ENCODE results near the gene TMEM88.

TMEM88 gene

DNA sequence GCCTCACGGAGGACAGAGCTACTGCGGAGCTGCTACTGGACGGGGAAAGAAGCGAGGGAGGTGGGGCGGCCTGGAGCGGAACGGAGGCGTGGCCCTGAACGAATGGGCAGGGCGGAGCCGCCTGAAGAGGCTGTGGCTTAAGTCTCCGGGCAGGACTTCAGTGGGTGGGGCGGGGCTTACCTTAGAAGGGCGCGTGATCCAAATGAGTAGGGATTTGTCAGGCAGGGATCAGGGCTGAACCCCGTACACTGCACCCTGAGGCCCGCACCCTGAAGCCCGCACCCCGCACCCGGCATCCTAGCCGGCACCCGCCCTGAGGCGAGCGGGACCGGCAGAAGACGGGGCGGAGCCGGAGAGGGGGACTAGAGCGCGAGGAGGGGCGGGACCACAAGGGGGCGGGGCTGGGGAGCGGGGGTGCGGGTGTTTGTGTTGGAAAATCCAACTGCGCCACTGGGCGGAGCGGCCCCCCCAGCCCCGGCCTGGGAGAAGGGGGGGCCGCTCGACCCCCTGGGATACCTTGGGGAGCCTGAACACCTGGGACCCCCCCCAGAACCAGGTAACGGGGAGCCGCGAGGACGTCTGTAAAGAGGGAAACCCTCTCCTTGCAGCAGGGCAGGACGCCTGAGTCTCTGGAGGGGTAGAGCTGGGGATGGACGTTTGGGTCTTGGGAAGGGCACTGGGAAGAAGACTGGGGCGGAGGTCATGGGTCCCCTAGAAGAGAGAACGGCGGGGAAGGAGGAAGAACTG lies 20.9 kb upstream of the TMEM88 start, which contains the start of gene KDM6B:
KDM6B (plus strand) TSS at position 423 of the 747 bp plus-strand sequence. CDS start 11,338 bp downstream, outside the sequence.
- peak; percentile 82 to 84 for DNase-seq

DNA sequence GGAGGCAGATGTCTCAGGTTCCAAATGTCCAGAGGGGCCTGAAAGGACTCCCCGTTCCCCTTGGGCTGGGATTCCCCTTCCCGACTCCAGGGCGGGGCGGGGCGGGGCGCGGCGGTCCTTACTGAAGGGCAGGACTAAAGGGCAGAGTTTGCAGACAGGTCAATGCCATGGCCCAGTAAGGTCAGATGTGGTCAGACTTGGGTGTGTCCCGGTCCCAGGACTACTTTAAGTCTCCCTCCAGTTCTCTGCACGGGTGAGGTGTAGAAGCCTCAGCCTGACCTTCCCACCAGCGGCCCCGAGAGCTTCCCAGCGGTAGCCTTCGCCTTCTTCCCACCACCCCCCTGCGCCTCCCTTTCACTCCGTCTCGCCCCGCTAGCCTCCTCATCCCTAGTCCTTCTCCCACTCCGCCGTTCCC lies 20.3 kb upstream of the TMEM88 start:
- DNase-seq = peak in 1 of 2 experiments; percentile 47

DNA sequence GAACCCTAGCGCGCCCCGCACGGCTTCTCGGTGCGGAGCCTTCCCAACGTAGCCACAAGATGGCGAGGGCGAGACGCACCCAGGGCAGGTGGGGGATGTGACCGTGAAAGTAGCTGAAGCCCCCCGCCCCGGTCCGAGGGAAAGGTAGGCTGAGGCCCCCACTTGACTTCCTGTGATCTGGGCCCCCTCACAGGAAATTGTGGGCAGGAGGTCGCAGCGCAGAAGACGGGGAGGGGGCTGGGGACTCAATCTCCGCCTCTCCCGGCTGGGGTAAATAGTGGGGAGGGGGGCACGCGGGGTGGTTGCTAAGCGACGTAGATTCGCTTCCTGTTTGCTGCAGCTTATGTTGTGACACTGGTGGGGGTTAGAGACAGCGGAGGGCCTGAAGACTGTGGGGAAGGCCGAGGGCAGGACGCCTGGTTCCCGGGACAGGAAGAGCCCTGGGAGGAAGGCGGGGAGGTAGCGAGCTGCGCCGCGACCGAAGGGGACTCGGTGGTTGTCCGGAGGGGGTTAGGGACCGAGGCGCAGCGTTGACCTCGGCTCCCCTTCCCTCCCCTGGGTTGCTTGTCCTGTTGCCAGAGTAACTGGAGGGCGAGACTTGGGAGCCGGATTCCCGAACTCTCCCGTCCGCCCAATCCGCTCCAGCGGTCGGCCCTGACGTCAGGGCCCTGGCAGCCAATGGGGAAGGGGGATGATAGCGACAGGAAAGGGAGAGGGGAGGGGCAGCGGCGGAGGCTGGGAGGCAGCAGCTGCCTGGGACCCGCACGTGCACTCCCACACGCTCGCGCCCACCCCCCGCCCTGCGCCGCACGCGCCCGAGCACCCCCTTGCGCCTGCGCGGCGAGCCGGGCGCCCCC lies 19.7 kb upstream of the TMEM88 start:
- DNase-seq = peak; percentile 88 to 92

DNA sequence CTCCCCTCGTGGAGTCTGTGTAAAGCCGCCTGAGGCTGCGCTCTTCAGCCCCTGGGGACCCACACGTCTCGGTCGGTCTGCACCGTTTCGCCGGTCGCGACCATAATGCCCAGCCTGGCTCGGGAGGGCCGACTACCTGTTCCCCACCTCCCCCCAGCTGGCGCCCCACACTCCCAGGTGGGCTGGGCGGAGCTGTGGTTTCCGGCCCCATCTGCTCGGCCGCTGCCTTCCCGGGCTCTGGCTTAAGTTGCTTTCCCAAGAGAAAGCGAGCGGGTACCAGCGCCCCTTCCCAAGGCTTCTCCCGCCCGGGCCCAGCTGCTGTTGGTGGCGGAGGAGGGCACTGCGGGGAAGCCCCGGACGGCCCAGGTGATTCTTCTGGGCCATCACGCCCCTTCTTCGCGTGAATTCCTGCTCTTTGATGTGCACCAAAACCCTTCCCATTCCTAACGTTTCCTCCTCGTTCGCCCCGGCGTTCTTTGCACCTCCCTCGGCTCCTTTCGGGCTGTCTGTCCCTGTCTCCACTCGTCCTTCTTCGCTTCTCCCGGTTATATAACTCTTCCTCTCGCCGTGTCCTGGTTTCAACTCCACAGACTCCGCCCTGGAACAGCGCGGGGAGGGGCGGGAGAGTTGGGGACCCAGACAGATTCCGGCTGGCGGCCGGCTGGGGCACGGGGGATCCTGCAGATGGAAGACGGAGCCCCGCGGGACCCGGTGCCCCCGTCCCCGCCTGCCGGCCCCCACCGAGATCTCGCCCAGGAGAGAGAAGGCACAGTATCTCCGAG lies 18.9 kb upstream of the TMEM88 start:
- peak in 1 of 2 experiments; percentile 51 for DNase-seq

DNA sequence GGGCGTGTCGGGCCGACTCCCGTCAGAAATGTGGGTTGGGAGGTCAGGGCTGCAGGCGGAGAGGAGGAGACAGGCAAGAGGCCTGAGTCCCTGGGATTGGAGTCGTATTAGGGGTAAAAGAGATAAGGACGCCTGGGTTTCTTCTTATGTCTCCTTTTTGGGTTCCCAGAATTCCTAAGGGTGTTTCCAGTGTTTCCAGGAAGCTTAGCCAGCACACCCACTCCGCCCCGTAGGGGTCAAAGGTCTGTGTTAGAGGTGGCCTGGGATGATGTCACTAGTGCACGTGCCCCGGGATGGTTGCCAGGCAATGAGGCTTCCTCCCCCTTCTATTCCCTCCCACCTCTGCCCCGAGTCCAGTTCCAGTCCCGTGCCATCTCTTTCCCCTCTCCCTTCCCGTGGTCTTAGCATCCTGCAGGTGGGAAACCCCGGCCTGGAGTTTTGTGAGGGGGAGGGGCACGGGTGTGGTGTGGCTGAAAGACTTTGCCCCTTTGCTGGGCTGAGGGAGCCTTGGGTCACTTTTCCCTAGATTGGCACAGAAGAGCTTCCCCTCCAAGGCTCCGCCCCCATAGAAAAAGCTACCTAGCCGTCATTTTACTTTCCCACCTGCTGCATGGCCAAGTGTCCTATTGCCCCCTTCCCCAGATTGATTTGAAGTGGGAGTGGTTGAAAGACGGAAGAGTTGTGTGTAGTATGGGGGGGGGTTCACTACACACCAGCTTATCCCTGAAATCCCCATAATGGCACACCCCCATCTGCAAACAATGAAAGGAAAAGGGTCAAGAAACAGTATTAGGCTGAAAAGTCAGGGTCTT lies 18.1 kb upstream of the TMEM88 start:
- peak; percentile 55 to 73 for DNase-seq

DNA sequence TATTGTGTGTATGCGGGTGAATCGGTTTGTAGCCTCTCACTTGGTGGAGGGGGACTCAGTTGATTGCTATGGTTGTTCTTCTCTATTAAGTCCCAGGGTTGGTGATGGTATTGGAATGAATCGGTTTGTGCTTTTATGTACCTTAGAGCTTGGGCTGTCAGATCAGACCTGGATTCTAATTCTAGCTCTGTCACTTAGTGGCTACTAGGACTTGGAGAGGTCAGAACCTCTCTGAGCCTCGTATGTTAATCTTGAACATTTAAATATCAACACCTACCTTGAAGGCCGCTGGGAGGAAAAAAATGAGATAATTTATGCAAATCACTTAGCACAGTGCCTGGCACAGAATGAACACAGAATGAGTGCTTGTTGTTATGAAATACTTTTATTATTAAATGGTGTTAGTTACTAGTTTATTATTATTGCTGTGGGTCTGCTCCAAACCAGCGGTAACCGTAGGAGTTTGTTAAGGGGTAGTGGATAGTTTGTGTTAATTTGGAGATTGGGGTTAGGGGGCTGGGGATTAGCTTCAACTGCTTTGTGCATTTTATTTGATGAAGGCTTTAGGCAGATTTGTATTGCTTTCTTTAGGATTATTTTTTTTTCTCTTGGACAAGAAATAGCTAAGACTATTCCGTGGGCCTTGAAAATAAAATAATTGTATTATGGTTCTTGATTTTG lies 17.3 kb upstream of the TMEM88 start:
- DNase-seq = no peak

DNA sequence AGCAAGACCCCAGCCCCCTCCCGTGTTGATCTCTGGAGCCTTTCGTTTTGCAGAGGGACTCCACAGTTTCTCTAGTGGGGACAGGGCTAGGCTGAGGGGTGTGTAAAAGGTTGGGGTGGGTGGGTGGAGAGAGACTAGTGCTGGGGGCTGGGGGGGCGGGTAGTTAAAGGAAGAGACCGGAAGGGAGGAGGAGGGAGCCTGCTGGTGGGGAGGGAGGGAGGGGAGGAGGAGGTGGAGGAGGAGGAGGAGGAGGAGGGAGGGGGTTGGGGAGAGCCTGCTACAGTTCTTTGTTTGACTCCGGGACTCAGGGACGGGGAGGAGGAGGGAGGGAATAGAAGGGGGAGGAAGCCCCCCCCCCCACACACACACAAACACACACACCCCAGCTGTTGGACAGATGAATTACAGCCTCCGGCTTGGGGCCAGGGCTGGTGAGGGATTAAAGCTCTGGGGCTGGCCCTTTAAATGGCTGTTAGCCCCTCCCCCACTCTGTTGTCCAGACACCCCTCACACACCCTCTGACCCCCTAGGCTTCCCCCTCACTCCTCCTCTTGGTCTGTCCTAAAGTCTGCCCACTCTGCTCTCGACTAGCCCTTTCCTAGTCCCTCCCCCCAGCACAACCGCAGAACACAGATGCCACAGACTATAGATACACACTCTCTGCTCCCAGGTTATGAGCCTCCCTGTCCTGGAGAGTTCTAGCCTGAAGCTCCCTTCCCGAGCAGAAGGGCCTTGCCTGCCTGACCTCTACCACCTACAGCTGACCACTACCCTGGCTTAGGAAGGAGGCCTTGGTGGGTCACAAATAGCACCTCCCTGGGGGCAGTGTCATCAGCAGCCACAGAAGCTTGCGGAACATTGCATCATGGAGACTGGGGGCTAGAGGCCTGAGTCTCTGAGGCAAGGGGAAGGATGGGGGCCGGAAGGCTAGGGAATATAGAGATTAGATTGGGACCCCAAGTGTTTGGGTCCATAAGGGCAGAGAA lies 16.5 kb upstream of the TMEM88 start:
- peak in 1 of 2 experiments; percentile 62 for DNase-seq

DNA sequence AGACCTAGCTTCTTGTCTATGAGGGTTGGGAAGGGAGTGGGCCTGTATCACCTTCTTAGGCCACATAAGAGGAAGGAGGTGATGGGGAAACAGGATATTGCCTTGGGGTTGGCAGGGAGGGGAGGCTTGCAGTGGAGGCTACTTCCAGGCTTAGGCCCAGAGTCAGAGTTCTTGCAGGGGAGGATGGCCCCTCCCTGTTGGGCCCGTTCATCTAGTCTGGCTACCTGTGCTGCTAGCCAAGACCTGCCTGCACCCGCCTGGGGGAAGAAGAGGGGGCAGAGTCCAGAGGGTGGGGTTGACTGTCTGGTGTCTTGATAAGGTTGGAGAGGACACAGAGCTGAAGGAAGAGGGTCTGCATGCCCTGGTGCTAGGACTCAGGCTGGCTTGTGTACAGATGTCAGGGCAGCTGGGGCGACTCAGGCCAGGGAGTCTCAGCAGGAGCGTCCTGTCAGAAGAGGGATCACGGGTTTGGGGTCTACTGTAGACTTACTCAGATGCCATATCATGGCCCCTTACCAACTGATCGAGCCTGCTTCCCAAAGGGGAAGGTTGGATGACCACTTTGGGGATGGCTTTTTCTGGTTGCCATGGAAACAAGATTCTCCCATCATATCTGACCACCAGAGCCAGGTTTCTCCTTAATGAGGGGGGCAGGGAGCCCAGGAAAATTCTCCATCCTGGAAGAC lies 15.5 kb upstream of the TMEM88 start:
- no peak for DNase-seq

DNA sequence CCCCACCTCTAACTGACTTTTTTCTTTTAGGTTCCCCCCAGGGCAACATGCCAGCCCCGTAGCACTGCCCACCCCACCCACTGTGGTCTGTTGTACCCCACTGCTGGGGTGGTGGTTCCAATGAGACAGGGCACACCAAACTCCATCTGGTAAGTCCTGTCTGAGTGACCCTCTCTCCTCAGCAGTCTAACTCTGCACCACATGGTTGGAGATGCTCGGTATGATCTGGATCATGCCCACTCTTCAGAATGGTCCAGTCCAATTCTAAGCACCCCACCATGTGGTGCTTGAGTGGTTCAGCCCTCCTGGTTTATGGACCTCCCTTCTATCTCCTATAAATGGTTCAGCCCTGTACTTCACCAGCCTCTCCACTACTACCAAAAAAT lies 15.0 kb upstream of the TMEM88 start:
- no peak for DNase-seq

DNA sequence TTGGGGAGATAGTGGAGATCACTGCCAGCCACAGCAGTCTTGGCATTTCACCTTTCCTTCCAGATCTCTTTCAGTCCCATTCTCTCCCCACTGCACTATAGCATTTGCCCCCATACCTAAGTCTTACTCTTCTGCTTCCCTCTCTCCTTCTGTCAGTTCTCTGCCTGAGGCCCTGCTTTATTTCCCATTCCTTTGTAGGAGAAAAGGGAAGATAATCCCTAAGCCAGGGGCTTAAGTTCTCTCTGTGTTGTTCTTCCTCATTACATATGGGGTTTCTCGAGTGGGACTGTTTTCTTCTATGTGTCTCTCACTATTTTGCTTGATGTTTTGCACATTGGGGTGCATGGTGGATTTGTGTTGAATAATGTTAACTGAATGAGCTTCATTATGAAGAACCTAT lies 14.4 kb upstream of the TMEM88 start:
- DNase-seq = no peak

DNA sequence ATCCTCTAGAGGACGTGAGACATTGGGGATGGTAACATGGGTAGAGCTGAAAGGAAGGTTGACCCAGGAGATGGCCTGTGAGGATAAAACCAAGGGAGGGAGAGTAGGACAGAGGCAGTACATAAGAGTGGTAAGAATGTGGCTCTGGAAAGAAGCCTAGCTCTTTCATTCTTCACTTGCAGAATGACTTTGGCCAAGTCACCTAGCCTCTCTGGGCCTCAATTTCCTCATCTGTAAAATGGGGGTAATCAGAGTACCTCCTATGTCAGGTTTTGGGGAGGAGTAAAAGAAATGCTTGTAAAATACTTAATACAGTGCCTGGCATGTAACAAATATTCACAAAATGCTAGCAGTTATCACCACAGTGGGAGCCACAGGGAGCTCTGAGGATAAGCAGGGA lies 14.0 kb upstream of the TMEM88 start:
- DNase-seq = no peak

DNA sequence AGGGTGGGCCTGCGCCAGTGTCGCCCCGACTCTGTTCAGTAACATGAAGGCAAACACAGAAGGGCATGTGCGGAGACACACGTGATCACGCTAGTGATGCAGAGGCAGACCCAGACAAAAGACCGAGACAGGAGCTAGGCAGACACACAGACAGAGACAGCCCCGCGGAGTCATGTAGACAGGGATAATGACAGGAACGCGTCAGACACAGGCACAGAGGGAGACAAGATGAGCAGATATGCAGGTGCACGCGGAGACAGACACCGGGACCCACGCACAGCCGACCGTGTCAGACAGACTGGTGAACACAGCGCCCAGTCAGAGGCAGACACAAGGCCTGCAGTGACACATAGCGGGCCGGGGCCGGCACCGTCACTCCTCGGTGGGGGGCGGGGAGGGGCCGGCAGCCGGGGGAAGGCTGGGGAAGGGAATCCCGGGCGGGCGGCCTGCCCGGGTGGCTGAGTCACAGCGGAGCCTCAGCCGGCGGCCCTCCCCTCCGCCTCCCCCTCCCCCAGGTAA lies 13.4 kb upstream of the TMEM88 start:
- DNase-seq = peak; percentile 93 to 97

DNA sequence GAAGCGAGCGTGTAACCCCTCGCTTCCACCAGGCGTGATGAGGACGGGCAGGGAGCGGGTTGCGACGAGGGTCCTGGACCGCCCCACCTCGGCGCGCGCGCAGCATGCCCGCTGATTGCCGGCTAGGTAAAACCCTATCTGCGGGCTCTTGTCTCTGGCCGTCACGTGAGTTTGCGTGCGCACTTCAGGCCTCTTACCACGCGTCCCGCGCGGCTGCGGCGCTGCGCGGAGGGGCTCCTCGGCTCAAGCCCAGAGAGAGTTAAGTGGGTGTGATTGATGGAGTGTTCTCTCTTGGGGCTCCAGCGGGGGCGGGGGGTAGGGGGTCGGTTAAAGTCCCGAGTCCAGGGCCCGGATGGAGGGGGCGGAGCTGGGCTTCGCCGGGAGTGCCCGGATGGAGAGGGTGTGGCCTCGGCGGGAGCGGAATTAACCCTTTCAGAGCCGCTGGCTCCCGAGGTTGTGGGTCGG lies 12.9 kb upstream of the TMEM88 start:
- peak; percentile 83 to 86 for DNase-seq

DNA sequence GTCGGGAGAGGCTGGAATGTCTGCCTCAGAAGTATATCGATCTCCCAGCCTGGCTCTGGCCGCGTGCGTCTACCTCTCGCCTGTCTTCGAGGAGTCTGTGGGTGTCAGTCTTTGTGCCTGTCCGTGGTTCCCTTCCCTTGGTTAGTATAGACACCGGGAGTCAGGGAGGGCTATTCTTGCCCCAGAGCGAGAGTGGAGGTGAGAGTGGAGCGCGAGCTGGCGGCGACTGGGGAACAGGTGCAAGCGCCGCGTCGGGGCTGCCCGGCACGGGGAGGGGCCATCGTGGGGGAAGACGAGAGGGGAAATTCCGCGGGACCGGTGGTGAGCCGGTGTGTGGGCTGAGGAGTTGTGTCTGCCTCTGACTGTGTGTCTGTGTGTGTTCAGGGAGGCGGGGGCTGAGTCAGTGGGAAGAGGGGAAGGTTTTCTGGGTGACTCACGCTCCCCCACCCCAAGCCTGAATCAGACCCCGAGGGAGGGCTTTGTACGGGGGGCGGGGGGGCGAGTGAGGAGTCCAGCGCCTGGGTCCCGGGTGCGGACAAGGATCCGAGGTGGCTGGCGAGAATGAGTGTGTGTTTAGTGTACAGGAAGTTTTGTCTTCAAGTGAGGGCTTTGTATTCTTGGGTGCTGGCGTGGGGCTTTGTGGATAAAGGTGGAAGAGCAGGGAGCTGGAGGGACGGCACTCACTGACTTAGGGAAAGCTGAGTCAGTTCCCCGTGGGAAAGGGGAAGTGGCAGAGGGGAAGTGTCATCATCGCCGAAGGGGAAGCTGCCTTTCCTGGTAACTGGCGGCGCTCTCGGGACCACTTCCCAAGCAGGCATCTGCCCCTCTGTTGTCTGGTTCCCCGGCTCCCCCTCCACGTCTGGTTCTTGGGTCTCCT lies 12.2 kb upstream of the TMEM88 start:
- DNase-seq = peak; percentile 94 to 99

DNA sequence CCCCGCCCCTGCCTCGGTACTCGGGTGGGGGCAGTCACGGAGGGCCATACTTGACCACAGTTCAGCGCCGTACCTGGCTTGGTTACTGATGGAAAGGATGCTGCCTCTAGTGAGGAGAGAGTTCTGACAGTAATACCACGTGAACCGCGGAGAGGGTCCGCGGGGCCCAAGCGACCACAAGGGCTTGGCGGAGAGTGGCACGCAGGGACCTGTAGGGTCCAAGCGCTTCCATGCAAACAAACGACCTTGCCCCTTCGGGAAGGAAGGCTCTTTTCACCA lies 11.7 kb upstream of the TMEM88 start:
- no peak for DNase-seq

DNA sequence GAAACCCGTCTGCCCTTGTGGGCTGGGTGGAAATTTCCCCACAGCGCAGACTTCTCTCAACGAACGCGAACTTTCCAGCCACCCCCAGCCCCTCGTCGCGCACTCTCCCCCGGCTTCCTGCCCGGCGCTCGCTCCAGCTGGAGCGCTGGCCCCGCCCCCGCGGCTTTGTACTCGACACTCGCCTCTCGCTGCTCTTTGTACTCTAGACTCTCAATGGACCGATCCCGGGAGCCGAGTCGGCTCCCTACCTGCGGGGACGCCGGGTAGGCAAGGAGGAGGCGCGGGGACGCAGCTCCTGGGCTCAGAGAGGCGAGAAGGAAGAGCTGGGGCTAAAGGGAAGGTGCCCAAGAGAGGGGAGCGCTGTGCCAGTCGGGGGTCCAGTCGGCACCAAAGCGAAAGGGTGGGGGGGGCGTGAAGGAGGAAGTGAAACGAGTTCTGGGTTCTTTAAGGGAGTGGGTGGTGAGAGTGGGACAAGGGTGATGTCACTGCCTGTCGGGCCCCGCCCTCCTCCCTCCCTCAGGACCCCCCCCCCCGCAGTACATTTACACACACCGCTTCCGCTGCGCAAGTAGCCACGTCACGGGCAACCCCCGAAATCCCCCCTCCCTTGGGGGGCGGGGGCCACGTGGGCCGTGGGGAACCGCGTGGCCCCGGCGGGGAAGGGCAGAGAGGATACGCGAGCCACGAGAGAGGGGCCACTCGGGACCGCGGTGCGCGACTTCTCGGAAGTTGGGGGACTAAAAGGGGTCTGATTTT lies 11.2 kb upstream of the TMEM88 start:
- DNase-seq = peak; percentile 90 to 95

DNA sequence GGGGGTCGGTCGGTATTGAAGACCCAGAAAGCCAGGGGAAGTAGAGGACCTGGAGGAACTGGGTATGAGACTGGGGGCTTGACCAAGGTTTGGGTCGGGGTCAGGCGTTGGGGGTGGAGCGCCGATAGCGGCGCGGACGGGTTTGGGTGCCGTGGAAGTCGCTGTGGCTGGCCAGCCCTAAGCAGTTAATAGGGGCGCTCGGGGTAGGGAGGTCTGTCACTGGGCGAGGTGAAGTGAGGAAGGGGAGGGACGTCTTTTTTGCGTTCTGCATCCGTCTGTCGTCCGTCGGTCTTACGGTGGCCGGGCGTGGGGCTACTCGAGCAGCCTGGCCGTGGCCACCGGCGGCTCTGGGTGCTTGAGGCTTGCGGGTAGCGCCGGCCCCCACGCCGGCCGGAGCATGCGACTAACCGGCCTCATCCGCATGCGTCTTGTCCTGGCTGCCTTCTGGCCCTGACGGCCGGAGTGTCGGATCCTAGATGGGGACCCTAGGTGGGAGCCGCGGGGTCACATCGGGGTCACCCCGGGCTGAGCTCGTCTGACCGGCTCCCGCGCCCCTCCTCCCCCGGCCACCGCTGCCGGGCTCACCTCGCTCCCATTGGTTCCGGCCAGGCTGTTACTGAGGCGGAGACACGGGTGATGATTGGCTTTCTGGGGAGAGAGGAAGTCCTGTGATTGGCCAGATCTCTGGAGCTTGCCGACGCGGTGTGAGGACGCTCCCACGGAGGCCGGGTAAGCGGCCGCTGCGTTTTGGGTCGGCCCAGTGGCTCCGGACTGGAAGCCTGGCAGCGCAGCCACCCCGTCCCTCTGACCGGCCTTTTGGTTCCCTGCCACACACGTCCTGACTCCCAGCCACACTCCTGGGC lies 10.3 kb upstream of the TMEM88 start:
- DNase-seq = peak; percentile 76 to 79

All from stimulated activated CD4-positive, alpha-beta T cell treated with anti-CD3 and anti-CD28 coated beads, Interleukin-4, amount 100 ng/mL, for 4 hours (primary cell).